Loucy (cell line): Measurements from ENCODE around the gene GCGR.

Source experiments
- H2AFZ ChIP-seq: fragments of 200-600 bp; sonication (generic); 2 replicates; pipeline ENCODE4 v1.6.0; 2016; ENCODE audit warnings: antibody characterized with exemption, mild to moderate bottlenecking, low read length, moderate library complexity
- H3F3A ChIP-seq: fragments of 200-600 bp; 2 replicates; pipeline ENCODE4 v1.6.0; 2016; ENCODE audit warnings: antibody characterized with exemption, low read depth, mild to moderate bottlenecking
- H3K27me3 ChIP-seq: fragments of 200-600 bp; sonication (generic); 2 replicates; pipeline ENCODE4 v1.6.1; 2014; ENCODE audit warnings: low read length, mild to moderate bottlenecking; ENCODE audit not compliant: insufficient read depth, poor library complexity, severe bottlenecking
- H3K36me3 ChIP-seq: fragments of 200-600 bp; sonication (generic); 2 replicates; pipeline ENCODE4 v1.6.1; 2016; ENCODE audit warnings: low read length; ENCODE audit not compliant: insufficient read depth
- H3K4me1 ChIP-seq: fragments of 200-600 bp; sonication (generic); 2 replicates; pipeline ENCODE4 v1.5.1; 2014; ENCODE audit warnings: low read length, mild to moderate bottlenecking; ENCODE audit not compliant: insufficient read depth, poor library complexity, severe bottlenecking
- H3K4me2 ChIP-seq: fragments of 200-600 bp; sonication (generic); 2 replicates; pipeline ENCODE4 v1.6.0; 2014; ENCODE audit warnings: antibody characterized with exemption, low read length, low read depth, mild to moderate bottlenecking; ENCODE audit not compliant: poor library complexity, severe bottlenecking
- H3K4me3 ChIP-seq: fragments of 200-600 bp; sonication (generic); 2 replicates; pipeline ENCODE4 v1.5.1; 2014; ENCODE audit warnings: low read length, mild to moderate bottlenecking, mixed read lengths; ENCODE audit not compliant: poor library complexity, severe bottlenecking
- H3K79me2 ChIP-seq: fragments of 200-600 bp; sonication (generic); 2 replicates; pipeline ENCODE4 v1.6.1; 2014; ENCODE audit warnings: low read length; ENCODE audit not compliant: insufficient read depth
- H3K9ac ChIP-seq: fragments of 200-600 bp; sonication (generic); 2 replicates; pipeline ENCODE4 v1.6.0; 2014; ENCODE audit warnings: mild to moderate bottlenecking, low read depth, low read length, moderate library complexity; ENCODE audit not compliant: poor library complexity, severe bottlenecking
- H3K9me2 ChIP-seq: fragments of 200-600 bp; sonication (generic); replicated peaks from 2 replicates; pipeline ENCODE4 v1.6.1; 2016; ENCODE audit warnings: low read depth, low read length, mixed read lengths
- H3K9me3 ChIP-seq: fragments of 200-600 bp; sonication (generic); 2 replicates; pipeline ENCODE4 v1.6.1; 2014; ENCODE audit warnings: mild to moderate bottlenecking, antibody characterized with exemption, low read length, low read depth; ENCODE audit not compliant: insufficient read depth
- H4K20me1 ChIP-seq: fragments of 200-600 bp; sonication (generic); 2 replicates; pipeline ENCODE4 v1.6.0; 2014; ENCODE audit warnings: antibody characterized with exemption, low read length, mild to moderate bottlenecking; ENCODE audit not compliant: insufficient read depth, poor library complexity, severe bottlenecking
- CTCF ChIP-seq: fragments of 200-600 bp; sonication (generic); conservative IDR thresholded peaks from 2 replicates; pipeline ENCODE4 v1.5.1; 2014; ENCODE audit warnings: mild to moderate bottlenecking, antibody characterized with exemption, low read length
- EZH2phosphoT487 ChIP-seq: fragments of 200-600 bp; IDR thresholded peaks from 2 replicates; pipeline ENCODE4 v1.6.1; 2018; ENCODE audit warnings: antibody characterized with exemption, mild to moderate bottlenecking, moderate library complexity, borderline replicate concordance

GCGR gene

GRCh38 chr17:81858967-81859905 lies 55.3 kb downstream of the GCGR start:
- Histone ChIP-seq H2AFZ (no peak overlapping the region), H3K9me2 (no peaks in the 10 kb centered on the region), H3K4me1 (peaks cover 32% of the 10 kb centered on the region), H3K9ac (peak overlapping the region; percentile 90), H3K4me2 (peak overlapping the region; percentile 93), H3K79me2 (peaks cover 90% of the 10 kb centered on the region), H3K36me3 (peaks cover 15% of the 10 kb centered on the region), H4K20me1 (peaks cover 51% of the 10 kb centered on the region), H3K4me3 (peak overlapping the region; percentile 75), H3F3A (no peaks in the 10 kb centered on the region), H3K27me3 (no peaks in the 10 kb centered on the region), H3K9me3 (no peaks in the 10 kb centered on the region)
- TF ChIP-seq CTCF (no peak), EZH2phosphoT487 (no peak)

GRCh38 chr17:81859906-81860755 lies 56.2 kb downstream of the GCGR start, which contains the start of gene P4HB:
Gene P4HB, minus strand, starts transcription at chr17:81860535. Its CDS starts 64 bp downstream, at chr17:81860471.
- TF ChIP-seq EZH2phosphoT487 = no peak
- no peak for TF ChIP-seq CTCF
- peak within 1 kb of the TSS; percentile 93 for H3K4me2 ChIP-seq
- H4K20me1 ChIP-seq = peaks cover 46% of the 10 kb centered on the region
- peaks cover 32% of the 10 kb centered on the region for H3K4me1 ChIP-seq
- no peaks in the 10 kb centered on the region for H3K27me3 ChIP-seq
- peak within 1 kb of the TSS; percentile 99 for H3K4me3 ChIP-seq
- H3K9me3 ChIP-seq = no peaks in the 10 kb centered on the region
- peaks cover 6% of the 10 kb centered on the region for H3K36me3 ChIP-seq
- peaks cover 89% of the 10 kb centered on the region for H3K79me2 ChIP-seq
- H2AFZ ChIP-seq = peak within 1 kb of the TSS; percentile 75
- H3F3A ChIP-seq = no peaks in the 10 kb centered on the region
- peak within 1 kb of the TSS; percentile 94 for H3K9ac ChIP-seq
- H3K9me2 ChIP-seq = no peaks in the 10 kb centered on the region

GRCh38 chr17:81860756-81861568 lies 57.0 kb downstream of the GCGR start:
- Histone ChIP-seq H3F3A (no peaks in the 10 kb centered on the region; the same call in 1 of the 2 replicates), H3K79me2 (peaks cover 87% of the 10 kb centered on the region), H3K36me3 (peaks cover 4% of the 10 kb centered on the region; the same call in 1 of the 2 replicates), H3K27me3 (no peaks in the 10 kb centered on the region), H3K9ac (peak overlapping the region; percentile 94), H3K4me2 (peak overlapping the region; percentile 87), H3K4me1 (peaks cover 32% of the 10 kb centered on the region), H2AFZ (peak overlapping the region; percentile 75), H3K4me3 (peak overlapping the region; percentile 99), H4K20me1 (peaks cover 39% of the 10 kb centered on the region), H3K9me2 (no peaks in the 10 kb centered on the region), H3K9me3 (no peaks in the 10 kb centered on the region)
- TF ChIP-seq CTCF (no peak), EZH2phosphoT487 (no peak)
